GM20431 (cell line): Measurements from ENCODE around the gene ADPRS.

ENCODE experiments used
- in situ Hi-C: fragments of 300-500 bp; cut with MseI, MboI; formaldehyde crosslinking; loops from one replicate; pipeline ENCODE4 v1.15.0; 2020; ENCODE audit warnings: low sequenced_read_pairs; ENCODE audit not compliant: unreplicated experiment

ADPRS gene

DNA sequence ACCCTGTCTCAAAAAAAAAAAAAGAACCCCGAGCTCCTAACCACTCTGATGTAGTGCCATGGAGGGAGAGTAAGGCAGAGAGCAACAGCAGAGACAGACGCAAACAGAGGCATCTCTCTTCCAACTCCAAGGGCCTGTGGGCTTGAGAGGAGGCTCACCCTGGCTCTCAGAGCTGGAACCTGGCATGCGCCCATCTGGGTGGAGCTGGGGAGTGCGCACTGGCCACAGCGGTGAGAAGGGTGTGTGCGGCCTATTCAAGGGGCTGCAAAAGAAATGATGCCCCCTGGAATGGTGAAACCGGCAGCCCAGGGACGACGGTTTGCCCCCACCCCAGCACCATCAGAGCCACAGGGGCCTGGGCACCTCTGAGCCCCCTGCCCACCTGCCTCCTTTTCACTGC, 18.7 kb downstream of the ADPRS start:
- in situ Hi-C loops, result no loop called here

DNA sequence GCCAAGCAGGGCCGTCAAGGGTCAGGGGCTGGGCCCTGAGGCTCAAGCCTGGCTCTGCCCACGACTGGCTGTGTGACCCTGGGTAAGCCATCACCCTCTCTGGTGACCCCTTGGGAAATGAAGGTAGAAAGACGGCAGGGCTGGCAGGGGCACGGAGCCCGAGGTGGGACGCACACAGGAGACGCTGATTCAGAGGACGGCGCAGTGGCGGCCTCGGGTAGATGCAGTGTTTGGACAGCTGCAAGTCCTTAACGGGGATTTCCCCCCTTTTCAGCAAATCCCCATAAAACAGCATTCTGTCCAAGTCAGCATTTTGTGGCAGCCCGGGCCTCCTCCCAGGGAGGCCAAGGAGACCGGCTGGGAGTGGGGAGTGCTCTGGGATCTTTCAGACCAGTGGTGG, 19.6 kb downstream of the ADPRS start:
- in situ Hi-C loops, result no loop called here

DNA sequence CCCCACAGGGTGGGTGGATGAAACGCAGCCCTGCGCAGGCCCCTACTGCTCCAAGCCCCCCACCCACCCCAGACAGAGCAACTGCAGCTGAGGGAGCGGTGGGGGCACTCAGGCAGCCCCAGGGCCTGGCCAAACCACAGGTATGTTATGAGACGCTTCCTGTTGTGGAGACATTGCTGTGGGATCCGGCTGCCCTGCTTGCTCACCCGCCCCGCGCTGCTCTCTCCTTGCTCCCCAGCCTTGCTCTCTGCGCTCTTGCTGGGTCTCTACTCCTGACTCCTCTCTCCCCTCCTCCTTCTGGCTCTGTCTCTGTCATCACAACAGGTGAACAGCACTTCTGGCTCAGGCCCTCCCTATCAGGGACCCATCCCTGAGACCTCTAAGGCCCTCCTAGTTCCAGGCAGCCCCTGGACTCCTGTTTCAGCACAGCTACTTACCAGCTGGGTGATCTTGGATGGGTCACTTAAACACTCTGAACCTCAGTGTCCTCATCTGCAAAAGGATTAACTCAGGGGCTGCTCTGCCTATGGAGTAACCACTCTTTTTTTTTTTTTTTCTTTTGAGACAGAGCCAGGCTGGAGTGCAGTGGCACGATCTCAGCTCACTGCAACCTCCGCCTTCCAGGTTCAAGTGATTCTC, 20.5 kb downstream of the ADPRS start:
- in situ Hi-C loops, result no loop called here

DNA sequence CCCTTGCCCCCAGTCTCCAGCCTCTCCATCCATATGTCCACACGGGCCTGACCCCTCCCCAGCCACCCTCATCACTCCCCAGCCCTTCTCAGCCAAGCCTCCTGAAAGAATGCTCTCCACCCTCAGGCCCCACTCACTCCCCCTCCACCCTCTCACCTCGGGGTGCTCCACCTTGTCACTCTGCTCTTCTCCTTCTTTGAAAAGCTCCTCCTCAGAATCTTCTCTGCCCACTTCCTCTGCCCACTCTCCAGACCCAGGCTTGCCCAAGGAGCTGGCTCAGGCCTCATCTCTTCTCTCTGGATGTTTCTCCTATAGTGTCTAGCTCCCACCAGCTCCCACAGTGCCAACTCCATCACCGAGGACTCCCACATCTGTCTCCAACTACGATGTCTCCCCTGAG, 22.5 kb downstream of the ADPRS start:
- in situ Hi-C loops, result no loop called here

DNA sequence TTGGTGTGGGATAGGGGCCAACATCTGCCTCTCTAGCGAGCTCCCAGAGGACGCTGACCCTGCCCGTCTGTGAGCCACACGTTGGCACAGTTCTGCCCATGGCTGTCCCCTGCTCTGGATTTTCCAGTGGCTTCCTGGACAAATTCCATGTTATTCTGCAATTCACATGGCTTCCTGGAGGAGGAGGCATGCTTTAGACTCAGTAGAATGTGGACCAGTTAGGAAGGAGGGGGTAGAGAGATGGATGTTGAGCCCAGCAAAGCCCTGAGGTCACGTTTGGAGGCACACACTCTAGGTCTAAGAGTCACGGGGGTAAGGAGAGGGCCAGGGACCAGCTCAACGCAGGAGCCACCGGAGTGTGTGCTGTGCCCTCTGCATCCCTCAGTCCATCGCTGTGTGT, 24.1 kb downstream of the ADPRS start:
- in situ Hi-C loops, result no loop called here

DNA sequence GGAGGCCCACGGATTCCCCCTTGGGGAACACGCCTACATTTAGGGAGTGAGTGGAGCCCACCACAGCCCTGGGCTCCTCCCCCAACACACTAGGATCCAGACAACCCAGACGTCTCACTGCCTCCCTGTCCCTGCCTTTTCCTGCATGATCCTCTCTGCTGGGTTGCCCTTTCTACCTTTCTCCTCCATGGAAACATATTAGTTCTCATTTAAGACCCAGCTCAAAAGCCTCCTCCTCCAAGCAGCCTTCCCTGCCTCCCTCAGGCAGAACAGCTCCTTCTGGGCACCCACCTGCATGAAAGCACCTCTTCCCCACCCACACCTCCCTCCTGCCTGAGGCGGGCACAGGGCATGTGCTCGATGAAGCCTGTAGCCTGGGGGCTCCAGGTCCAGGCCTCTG, 25.7 kb downstream of the ADPRS start:
- in situ Hi-C loops, result no loop called here

DNA sequence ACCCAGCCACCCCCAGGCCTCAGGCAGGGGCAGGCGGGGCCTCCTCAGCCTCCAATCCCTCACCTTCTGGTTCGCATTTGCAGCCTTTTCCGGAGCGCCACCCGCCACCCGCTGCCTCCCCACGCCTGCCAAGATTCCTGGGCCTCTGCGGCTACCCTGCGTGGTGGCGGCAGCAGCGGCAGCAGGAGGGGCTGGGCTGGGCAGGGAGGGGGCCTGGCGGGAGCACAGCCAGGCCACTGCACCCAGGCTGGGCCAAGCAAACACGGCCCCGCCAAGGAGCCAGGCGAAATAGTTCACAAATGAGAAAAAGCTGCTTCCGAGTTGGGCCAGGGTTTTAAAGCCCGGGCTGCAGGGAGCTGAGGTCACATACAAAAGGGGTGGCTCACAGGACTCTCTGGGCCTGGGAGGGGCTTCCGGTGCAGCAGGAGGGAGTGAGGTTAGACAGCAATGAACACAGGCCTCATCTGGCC, 26.5 kb downstream of the ADPRS start:
- in situ Hi-C loops, result no loop called here

DNA sequence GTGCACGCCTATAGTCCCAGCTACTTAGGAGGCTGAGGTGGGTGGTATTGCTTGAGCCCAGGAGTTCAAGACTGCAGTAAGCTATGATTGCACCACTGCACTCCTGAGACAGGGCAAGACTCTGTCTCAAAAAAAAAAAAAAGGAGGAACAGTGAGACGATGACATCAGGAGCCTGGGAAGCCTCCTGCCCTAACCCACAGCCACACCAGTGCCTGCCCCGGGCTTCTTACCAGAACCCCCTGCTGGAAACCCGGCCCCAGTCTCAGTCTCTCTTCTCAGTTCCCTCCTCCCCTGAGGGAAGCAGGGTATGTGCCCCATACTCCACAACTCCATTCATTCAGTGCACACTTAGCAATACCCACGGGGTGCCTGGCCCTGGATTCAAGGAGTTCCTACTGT, 27.2 kb downstream of the ADPRS start:
- in situ Hi-C loops, result no loop called here

DNA sequence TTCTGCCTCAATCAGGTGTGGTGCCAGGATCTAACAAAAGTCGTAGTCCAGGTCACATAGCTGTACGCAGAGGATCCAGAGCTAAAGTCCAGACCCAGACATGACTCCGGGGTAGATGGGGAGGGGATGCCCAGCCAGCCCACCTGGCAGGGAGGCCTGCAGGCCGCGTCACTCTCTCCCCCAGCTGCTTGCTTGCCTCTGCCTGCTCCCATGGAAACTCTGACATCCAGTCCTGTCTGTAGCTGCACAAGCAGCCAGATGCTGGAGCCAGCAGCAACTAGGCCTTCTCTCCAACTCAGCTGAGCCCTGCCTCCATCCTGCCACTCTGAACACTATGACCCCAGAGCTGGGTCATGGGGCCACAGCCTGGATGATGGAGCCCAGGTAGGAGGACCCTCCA, 28.2 kb downstream of the ADPRS start:
- in situ Hi-C loops, result no loop called here

DNA sequence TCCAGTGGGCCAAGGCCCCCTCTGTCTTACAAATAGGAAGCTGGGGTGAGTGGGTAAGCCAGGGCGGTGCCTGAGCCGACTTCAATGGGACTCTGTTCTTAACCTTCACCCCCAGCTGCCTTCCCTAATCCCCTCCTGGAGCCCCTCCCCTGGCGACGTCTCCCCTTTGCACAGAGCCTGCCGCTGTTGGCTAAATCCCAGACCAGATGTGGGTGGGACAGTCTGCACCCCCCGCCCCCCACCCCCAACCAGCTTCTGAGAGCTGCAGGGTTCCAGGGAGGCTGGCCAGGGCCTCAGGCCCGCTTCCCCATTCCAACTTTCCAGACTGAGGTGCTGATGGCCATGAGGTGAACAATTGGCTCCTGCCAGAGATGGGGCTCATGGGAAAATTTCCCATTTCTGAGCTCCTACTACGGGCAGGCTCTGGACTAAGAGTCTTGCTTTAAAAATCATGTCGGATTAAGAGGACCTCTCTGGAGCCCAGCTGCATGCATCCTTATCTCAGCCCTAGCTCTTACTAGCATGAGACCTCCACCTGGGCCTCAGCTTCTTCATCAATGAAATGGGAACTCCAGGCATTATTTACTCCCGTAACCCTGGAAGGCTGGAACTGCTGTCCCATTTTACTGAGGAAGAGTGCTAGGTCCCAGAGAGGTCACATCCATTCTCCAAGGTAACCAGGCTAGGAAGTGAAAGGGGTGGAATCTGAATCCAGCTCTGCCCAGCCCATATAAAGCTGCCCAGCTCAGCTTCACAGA, 29.9 kb downstream of the ADPRS start:
- in situ Hi-C loops, result no loop called here

DNA sequence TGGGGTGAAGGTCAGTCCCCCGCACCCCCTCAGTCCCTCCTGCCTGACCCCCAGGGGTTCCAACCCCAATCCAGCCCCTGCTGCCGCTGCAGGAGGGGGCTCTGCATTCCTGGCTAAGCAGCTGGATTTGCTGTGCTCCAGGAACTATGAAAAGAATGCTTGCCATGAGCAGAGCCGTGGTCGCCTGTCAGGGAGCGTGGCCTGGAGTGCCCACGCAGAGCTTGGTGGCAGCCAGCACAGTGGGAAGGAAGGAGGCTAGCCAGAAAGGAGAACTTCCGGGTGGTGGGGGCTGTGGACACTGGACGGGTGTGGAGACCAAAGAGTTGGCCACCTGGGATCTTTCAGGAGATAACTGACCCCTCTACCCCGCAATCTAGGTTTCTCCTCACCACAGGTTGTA, 30.8 kb downstream of the ADPRS start:
- in situ Hi-C loops, result no loop called here

DNA sequence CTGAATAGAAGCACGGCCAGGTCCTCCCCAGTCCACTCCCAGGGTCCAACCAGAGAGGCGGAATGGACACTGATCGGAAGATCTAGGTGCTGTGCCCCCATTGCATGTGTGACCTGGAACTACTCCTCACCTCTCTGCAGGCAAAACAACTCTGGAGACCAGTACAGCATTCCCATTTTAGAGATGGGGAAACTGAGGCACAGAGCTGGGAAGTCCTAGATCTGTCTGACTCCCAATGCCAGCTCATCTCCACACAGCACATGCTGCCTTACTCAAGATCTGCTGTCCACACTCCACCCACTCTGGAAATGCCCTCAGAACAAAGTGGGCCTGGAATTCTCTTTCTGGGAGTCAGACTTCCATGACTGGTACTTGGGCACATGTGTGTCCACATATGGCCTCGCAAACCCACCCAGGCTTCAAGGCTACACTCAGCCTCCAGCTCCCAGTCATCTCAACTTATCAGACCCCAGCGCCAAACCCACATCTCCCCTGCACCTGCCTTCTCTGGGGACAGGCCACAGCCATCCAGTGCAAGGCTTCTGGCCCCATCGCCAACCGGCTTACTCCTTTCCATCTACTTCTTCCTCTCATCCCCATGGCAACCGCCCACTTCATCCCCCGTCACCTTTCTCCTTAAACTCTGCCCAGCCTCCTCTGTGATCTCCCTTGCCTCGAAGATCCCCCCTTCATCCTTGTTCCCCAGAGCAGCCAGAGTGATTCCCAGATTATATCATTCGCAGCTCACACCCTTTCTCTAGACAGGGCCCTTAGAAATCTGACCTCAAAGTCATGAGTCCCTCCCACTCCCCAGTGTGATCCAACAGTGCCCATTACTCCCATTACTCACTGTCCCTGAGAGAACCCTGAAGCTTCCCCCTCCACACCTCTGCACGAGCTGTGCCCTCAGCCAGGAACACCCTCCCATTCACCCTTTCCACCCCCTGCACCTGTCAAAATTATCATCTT, 33.7 kb downstream of the ADPRS start:
- in situ Hi-C loops, result no loop called here

DNA sequence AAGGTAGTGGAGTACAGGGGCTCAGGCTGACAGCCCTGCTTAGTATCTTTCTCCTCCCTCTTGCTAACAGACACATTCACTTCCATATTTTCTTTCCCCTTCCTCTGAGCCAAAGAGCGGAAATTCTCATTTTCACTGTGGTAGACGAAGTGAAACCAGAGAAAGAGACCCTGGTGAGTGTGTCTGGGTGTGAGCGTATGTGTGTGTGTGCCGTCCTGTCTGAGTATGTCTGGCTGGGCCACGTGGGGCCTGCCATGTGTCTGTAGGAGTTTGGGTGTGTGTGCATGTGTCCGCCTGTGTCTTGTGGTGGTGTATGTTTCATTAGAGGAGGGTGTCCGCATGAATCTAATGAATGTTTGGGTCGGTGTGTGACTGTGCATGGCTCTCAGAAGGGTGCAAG, 34.7 kb downstream of the ADPRS start:
- in situ Hi-C loops, result no loop called here

DNA sequence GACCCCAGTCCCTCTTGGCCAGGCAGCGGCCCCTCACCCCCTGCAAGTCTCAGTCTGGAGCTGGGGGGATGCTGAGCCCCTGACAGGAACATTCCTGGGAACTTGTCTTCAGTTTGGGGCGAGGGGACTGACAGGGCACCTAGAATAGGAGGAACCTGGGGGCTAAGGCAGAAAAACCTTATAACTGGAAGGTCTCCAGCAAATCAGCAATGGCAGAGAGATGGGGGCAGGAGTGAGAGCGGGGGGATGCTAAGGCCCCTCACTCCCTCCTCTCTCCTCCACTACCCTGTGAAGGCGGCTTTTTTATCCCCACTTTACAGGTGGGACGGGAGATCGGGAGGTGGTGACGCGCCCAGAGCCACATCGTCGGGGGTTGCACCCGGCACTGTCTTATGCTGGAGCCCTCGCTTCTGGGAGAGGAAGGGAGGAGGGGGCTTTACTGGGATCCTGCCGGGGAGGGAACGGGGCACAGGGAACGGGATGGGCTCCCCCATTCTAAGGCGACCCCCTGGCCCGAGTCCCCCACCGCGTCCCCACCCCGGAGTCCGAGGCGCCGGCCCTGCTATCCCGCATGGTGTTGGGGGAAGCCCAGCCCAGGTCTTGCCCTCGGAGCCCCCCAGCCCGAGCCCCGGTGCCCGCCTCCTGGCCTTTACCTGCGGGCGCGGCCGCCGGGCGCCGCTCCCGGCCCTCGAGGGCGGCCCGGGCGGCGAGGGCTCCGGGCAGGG, 35.9 kb downstream of the ADPRS start:
- in situ Hi-C loops, result no loop called here

DNA sequence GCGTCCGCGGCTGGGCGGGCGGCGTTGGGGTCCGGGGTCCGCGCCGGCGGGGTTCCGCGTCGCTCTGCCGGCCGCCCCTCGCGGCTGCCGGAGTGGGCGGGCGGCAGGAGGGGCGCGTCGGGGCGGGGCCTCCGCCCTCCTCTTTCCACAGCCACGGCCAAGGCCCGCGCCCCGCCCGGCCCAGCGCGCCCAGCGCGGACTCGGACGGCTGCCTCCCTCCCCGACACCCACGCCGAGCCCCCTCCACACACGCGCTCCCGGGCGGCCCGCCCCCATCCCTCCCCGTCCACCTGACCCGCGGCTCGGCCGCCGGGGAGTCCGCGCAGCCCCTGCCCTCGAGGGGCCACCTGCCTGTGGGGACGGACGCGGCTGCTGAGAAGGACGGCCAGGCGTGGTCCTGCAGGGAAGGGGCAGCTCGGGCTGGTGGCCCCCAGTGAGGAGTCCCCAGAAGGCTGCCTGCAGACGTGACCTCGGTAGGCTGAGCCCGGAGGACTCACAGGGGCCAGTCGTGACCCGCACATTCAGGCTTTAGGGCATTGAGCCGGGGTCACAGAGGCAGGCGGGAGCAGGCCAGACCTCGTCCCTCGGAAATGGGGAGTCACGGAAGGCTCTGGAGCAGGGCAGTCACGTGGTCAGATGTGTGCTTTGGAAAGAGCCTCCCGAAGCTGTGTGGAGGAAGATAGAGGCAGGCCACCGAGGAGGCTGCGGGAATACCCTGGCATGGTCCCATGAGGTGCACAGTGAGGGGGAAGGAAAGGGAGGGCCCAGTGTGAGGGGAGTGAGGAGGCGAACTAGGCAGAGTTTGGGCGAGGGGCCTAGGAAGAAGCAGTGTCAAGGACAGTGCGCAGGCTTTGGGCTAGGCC, 36.7 kb downstream of the ADPRS start, which contains the start of gene COL8A2:
Gene COL8A2, minus strand, starts transcription at position 94 of the 863 bp plus-strand sequence. CDS start 24,980 bp downstream, outside the sequence.
- in situ Hi-C loops, result no loop called here

DNA sequence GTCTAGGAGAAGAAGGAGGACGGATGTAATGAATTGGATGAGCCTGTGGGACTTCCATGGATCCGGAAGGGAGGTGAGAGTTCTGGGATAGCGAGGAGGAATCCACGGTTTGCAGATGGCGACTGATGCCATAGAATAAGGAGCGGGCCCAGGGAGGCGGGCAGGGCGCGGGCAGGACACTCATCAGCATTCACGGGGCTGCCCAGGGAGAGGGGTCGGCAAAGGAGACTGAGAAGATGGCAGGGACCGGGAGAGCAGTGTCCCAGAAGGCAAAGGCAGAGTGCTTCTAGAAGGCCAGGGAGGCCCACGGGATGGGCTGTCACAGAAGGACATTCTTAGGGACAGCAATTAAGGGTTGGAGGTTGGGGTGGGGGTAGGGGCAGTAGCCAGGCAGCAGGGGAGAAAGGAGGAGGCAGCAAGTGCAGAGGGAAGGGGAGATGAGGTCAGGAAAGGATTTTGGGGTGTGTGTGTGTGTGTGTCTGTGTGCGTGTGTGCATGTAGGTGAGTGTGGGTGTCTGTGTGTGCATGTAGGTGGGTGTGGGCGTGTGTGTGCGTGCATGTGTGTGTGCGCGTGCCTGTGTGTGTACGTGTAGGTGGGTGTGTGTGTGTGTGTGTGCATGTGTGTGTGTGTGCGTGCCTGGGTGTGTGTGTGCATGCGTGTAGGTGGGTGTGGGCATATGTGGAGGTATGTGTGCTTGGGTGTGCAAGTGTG, 37.5 kb downstream of the ADPRS start:
- in situ Hi-C loops, result no loop called here

DNA sequence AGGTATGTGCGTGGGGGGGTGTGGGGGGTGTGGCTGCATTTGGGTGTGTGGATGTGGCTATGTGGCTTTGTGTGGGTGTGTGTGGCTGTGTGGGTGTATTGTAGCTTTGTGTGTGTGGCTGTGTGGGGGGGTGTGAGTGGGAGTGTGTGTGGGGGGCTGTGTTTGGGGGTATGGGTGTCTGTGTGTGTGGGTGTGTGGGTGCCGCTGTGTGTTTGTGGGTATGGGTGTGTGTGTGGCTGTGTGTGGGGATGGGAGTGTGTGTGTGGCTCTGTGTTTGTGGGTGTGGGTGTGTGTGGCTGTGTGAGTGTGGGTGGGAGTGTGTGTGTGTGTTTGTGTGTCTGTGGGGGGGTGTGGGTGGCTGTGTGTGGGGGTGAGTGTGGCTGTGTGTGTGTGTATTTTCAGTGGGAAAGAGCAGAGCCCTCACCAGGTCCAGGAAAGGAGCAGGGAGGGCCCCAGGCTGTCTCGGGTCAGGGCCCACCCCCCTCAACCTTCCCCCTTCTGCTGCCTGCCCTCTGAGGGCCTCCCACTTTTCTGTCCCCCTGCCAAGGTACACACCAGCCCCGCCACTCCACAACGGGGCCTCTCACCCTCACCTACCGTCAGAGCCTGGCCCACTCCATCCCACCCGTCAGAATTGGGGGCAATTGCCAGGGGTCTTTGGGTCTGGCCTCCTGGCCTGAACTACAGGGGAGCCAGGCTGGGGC, 38.3 kb downstream of the ADPRS start:
- in situ Hi-C loops, result no loop called here
